Urinary bladder (tissue), 4 donors: Measurements from ENCODE around the gene AMER3. TPM values are rescaled to one million over a fixed set of nuclear protein-coding genes. Genes with fewer than 3 reads are reported as not detected.

Source experiments
- DNase-seq: peaks from one replicate; pipeline ENCODE4 v3.0.0-alpha.2; 2015; ENCODE audit errors: extremely low spot score
- H3K27ac ChIP-seq: one replicate; pipeline ENCODE4 v1.5.1; 2013; ENCODE audit warnings: low read depth, mild to moderate bottlenecking, moderate library complexity
- H3K36me3 ChIP-seq: one replicate; pipeline ENCODE4 v1.6.1; 2013; ENCODE audit warnings: mild to moderate bottlenecking, moderate library complexity; ENCODE audit not compliant: insufficient read depth
- H3K4me1 ChIP-seq: one replicate; pipeline ENCODE4 v1.6.1; 2013; ENCODE audit warnings: mild to moderate bottlenecking, moderate library complexity; ENCODE audit not compliant: insufficient read depth
- H3K4me3 ChIP-seq: one replicate; pipeline ENCODE4 v1.5.1; 2013; ENCODE audit warnings: low read depth, low read length
- WGBS: extraction: QIAGEN DNeasy Blood & Tissue Kit; methylation state at CpG from one replicate; pipeline ENCODE4 v1.1.7; 2013; 5-methylcytosine and 5-hydroxymethylcytosine counted together
- polyA plus RNA-seq: library from polyadenylated mRNA; stranded (reverse); fragments of 200-250 nt; gene quantifications from one replicate; pipeline ENCODE4 v1.2.3, GENCODE V29; 2013
- total RNA-seq: library from RNA; depleted of rRNA; stranded (reverse); fragments of >200 nt; gene quantifications from one replicate; pipeline ENCODE4 v1.2.3, GENCODE V29; 2014
- donor health status: healthy with polysubstance abuse.
- donor health status: healthy.

Gene AMER3
- total and polyA plus RNA-seq, 2 donors: 0.05 to 0.42 TPM

DNA sequence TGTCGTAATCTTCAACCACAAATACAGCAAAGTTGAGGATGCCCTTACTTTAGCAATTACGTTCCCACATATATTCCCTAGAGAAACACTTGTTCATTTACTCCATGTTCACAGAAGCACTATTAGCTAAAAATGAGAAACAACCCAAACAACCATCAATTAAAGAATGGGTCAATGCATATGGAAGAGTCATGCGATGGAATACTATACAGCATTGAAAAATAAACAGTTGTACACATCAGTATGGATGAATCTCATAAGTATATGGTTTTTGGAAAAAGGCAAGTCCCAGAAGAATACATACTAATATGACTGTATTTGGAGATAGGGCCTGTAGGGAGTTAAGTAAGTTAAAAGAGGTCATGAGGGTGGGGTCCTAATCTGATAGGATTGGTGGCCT, 20.1 kb upstream of the AMER3 start:
- no peak for DNase-seq
- 95% methylated on average over 3 of the region's 3 CpGs for WGBS
- Histone ChIP-seq H3K27ac (no peak overlapping the region), H3K36me3 (no peaks in the 10 kb centered on the region), H3K4me3 (no peak overlapping the region), H3K4me1 (no peaks in the 10 kb centered on the region)

- WGBS: 74% methylated on average over 6 of the region's 6 CpGs
- no peak for DNase-seq
- H3K4me3 ChIP-seq: no peak overlapping the region
- no peaks in the 10 kb centered on the region for H3K4me1 ChIP-seq
- H3K36me3 ChIP-seq: no peaks in the 10 kb centered on the region
- no peak overlapping the region for H3K27ac ChIP-seq
Measured at GRCh38 chr2:130736487-130736886, 18.9 kb upstream of the AMER3 start.

- WGBS: 88% methylated on average over 14 of the region's 14 CpGs
- H3K36me3 ChIP-seq: no peaks in the 10 kb centered on the region
- no peak overlapping the region for H3K27ac ChIP-seq
- no peaks in the 10 kb centered on the region for H3K4me1 ChIP-seq
- DNase-seq: no peak
- H3K4me3 ChIP-seq: no peak overlapping the region
Measured at GRCh38 chr2:130737592-130737991, 17.7 kb upstream of the AMER3 start.

- no peak overlapping the region for H3K4me3 ChIP-seq
- WGBS: 74% methylated on average over 12 of the region's 12 CpGs
- H3K27ac ChIP-seq: no peak overlapping the region
- H3K4me1 ChIP-seq: no peaks in the 10 kb centered on the region
- H3K36me3 ChIP-seq: no peaks in the 10 kb centered on the region
- DNase-seq: no peak
Measured at GRCh38 chr2:130740671-130741070, 14.7 kb upstream of the AMER3 start.

DNA sequence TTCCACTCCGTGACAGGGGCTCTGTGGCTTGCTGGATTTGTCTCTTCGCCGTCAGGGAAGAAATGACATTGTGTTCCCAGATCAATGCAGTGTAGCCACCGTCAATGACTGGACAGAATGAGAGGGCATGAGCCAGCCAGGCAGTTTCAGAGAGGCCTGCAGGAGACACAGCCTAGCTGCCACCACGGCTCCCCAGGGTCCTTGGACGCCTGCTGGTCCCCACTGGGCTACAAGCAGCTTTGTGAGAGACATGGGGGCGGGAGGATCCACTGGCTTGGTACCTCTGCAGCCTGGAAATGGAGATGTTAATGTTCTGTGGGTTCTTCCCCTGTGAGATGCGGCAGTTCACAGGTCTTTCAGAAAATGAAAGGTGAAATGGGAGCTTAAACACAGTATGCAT, 12.1 kb upstream of the AMER3 start:
- Histone ChIP-seq H3K27ac (no peak overlapping the region), H3K4me3 (no peak overlapping the region), H3K36me3 (no peaks in the 10 kb centered on the region), H3K4me1 (no peaks in the 10 kb centered on the region)
- 78% methylated on average over 8 of the region's 8 CpGs for WGBS
- no peak for DNase-seq

DNA sequence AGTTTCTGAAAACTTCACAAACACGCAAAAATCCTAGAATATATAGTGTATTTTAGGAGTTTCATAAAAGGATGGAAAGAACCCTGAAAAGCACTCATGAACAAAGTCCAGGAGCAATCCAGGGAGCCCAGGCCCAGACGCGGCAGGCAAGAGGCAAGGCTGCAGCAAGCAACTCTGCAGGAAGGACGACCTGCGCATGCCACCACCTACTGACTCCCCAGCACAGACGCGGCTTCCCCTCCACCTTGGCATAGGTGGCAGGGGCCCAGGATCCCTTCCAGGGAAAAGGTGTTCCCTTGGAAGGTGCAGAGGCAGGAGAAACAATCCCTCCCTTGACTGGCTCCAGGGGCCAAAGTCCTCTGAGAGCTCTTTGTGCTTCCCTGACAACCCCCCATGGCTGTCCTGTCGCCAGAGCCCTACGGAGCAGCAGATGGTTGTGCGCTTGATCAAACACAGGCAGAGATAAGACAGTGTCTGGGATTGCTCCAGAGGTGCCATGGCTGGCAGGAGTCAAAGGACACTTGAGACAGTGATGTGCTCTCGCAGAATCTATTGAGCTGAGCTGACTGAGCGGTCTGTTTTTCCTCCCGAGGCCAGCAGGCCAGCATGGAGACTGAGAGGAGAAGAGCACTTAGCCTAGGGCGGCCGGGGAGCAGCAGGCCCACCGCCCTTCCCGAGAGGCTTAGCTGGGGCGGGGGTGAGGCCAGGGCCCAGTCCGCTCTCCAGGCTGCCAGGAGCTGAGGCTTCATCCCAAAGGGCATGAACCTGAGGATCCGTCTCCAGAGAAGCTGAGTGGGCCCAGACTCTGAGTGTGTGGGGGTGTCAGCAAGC, 10.8 kb upstream of the AMER3 start:
- H3K36me3 ChIP-seq: no peaks in the 10 kb centered on the region
- H3K4me1 ChIP-seq: no peaks in the 10 kb centered on the region
- H3K27ac ChIP-seq: no peak overlapping the region
- no peak overlapping the region for H3K4me3 ChIP-seq
- no peak for DNase-seq
- WGBS: 34% methylated on average over 20 of the region's 20 CpGs

GRCh38 chr2:130749078-130749477, 6.3 kb upstream of the AMER3 start:
- DNase-seq: no peak
- no peak overlapping the region for H3K27ac ChIP-seq
- H3K4me3 ChIP-seq: no peak overlapping the region
- WGBS: 88% methylated on average over 9 of the region's 9 CpGs
- no peaks in the 10 kb centered on the region for H3K36me3 ChIP-seq
- H3K4me1 ChIP-seq: no peaks in the 10 kb centered on the region

DNA sequence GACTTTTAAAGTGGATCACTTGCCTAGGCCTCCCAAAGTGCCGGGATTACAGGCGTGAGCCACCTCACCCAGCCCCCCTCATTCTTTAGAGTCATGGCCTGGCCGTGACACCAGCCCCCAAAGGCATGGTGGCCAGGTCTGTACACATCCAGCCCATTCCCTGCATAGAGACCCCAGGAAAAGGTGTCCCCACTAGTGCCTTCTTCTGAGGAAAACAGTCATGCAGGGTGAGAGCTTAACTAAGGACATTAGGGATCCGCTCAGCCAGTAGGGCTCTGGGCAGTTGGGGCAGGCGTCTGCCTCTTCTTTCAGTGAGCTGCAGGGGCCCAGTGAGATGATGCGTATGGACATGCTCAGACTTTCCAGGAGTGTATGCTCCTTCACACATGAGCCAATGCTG, 5.7 kb upstream of the AMER3 start:
- Histone ChIP-seq H3K4me3 (no peak overlapping the region), H3K4me1 (no peaks in the 10 kb centered on the region), H3K27ac (no peak overlapping the region), H3K36me3 (no peaks in the 10 kb centered on the region)
- DNase-seq: no peak
- 70% methylated on average over 6 of the region's 6 CpGs for WGBS

DNA sequence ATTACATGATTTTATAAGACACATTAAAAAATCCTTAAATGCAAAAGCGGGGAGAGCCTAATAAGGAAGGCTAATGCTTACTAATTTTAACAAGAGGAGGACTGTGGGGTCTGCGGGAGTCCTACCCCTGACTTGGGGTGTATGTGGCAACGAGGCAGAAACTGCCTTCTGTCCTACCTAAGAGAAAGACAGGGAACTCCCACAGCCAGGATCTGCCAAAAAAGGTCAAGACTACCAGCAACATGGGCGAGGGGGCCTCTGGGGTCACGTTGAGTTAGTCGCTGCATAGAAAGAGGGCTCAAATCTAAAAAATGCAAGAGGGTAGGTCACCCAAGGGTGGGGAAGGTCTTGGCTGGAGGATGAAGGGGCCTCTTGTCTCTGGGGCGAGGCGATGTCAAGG, 529 bp upstream of the AMER3 start:
- Histone ChIP-seq H3K4me1 (no peaks in the 10 kb centered on the region), H3K36me3 (no peaks in the 10 kb centered on the region), H3K27ac (no peak overlapping the region), H3K4me3 (no peak overlapping the region)
- DNase-seq: no peak
- 35% methylated on average over 8 of the region's 8 CpGs for WGBS

DNA sequence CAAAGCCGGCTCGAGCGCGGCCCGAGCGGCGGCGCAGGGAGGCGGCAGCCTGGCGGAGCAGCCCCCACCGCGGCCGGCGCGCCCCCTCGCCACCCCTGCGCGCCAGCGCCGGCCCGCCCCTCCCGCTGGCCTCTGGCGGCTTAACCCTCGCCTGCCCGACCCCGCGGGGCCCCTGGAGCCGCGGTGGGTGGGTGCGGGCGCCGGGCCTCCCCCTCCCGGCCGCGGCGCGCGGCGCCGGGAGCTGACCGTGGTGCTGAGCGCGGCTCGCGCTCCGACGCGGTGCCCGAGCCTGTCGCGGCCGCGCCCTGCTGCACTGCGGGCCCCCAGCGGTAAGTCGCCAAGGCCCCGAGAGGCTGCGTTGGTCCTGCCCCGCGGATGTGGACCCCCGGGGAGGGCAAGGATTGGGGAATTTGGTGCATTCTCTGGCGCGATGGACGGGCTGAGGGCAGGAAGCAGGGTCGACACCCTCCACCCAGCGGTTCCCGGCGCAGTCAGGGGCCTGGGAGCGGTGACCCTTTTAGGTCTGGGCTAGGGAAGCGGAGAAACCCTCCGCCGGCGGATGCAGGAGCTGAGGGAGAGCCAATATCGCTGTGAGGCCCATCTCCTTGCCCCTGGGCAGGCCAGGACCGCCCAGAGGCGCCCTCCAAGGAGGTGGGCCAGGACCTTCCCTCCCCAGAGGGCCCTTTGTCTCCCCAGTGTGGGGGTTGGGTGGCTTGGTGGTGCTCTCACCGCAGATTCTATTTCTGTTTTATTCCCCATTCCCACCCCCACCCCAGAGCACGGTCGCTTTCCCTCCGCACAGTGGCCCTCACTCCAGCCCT, 923 bp downstream of the AMER3 start:
- Histone ChIP-seq H3K4me3 (peak overlapping the region; percentile 39), H3K36me3 (no peaks in the 10 kb centered on the region), H3K4me1 (no peaks in the 10 kb centered on the region), H3K27ac (no peak overlapping the region)
- no peak for DNase-seq
- 1% methylated on average over 80 of the region's 80 CpGs for WGBS

- H3K36me3 ChIP-seq: no peaks in the 10 kb centered on the region
- H3K4me3 ChIP-seq: no peak overlapping the region
- no peaks in the 10 kb centered on the region for H3K4me1 ChIP-seq
- H3K27ac ChIP-seq: no peak overlapping the region
- DNase-seq: no peak
- 37% methylated on average over 16 of the region's 16 CpGs for WGBS
Measured at GRCh38 chr2:130756874-130757668, 1.7 kb downstream of the AMER3 start.

- Histone ChIP-seq H3K4me1 (no peaks in the 10 kb centered on the region), H3K4me3 (no peak overlapping the region), H3K36me3 (no peaks in the 10 kb centered on the region), H3K27ac (no peak overlapping the region)
- WGBS: 63% methylated on average over 10 of the region's 10 CpGs
- DNase-seq: no peak
Measured at GRCh38 chr2:130759906-130760753, 4.8 kb downstream of the AMER3 start.
